HG02840 (cell line): Measurements from ENCODE around the gene TIAM2.

Experiments used
- ATAC-seq: cut with Tn5 transposase; IDR thresholded peaks from one replicate; pipeline ENCODE4 v1.9.1; 2021; ENCODE audit warnings: mild to moderate bottlenecking, moderate library complexity, moderate number of reproducible peaks; ENCODE audit not compliant: unreplicated experiment, low FRiP score

Gene TIAM2

GRCh38 chr6:155121699-155122098 is 126.6 kb downstream of the TIAM2 start:
- no peak for ATAC-seq

GRCh38 chr6:155122199-155122950 is 127.3 kb downstream of the TIAM2 start:
- ATAC-seq, result no peak

GRCh38 chr6:155123520-155123919 is 128.4 kb downstream of the TIAM2 start:
- ATAC-seq, result no peak

- no peak for ATAC-seq
Measured at GRCh38 chr6:155125906-155126305, 130.8 kb downstream of the TIAM2 start.

- no peak for ATAC-seq
Measured at GRCh38 chr6:155126727-155127439, 131.8 kb downstream of the TIAM2 start.

- no peak for ATAC-seq
Measured at GRCh38 chr6:155128977-155129376, 133.9 kb downstream of the TIAM2 start.

GRCh38 chr6:155129744-155130143 is 134.6 kb downstream of the TIAM2 start:
- no peak for ATAC-seq

- ATAC-seq, result no peak
Measured at GRCh38 chr6:155130161-155130853, 135.2 kb downstream of the TIAM2 start.

GRCh38 chr6:155132617-155133016 is 137.5 kb downstream of the TIAM2 start:
- no peak for ATAC-seq

- no peak for ATAC-seq
Measured at GRCh38 chr6:155141002-155141401, 145.9 kb downstream of the TIAM2 start.

GRCh38 chr6:155141512-155141911 is 146.4 kb downstream of the TIAM2 start:
- ATAC-seq, result no peak

- ATAC-seq, result no peak
Measured at GRCh38 chr6:155142168-155143028, 147.3 kb downstream of the TIAM2 start.

GRCh38 chr6:155143029-155143577 is 148.0 kb downstream of the TIAM2 start:
- ATAC-seq, result no peak

GRCh38 chr6:155143578-155144106 is 148.5 kb downstream of the TIAM2 start:
- ATAC-seq, result no peak

- ATAC-seq, result no peak
Measured at GRCh38 chr6:155146205-155146604, 151.1 kb downstream of the TIAM2 start.

- ATAC-seq, result no peak
Measured at GRCh38 chr6:155147958-155148663, 153.0 kb downstream of the TIAM2 start.

GRCh38 chr6:155150967-155151671 is 156.0 kb downstream of the TIAM2 start:
- no peak for ATAC-seq

- ATAC-seq, result no peak
Measured at GRCh38 chr6:155152211-155153076, 157.3 kb downstream of the TIAM2 start.
